Smooth muscle cell (in vitro differentiated cells): Measurements from ENCODE around the gene KLC1. TPM values are rescaled to one million over a fixed set of nuclear protein-coding genes. Genes with fewer than 3 reads are reported as not detected.

ENCODE experiments used
- DNase-seq: peaks from one replicate; lab custom pipeline; 2025; ENCODE audit not compliant: unreplicated experiment; lab: John Stamatoyannopoulos, UW
- H2AFZ ChIP-seq: fragments of 200-600 bp; sonication (generic); 2 replicates; pipeline ENCODE4 v1.6.0; 2016; ENCODE audit warnings: antibody characterized with exemption, low read depth, mild to moderate bottlenecking
- H3F3A ChIP-seq: fragments of 200-600 bp; sonication (generic); 2 replicates; pipeline ENCODE4 v1.6.0; 2017; ENCODE audit warnings: antibody characterized with exemption, low read depth
- H3K27ac ChIP-seq: fragments of 200-600 bp; sonication (generic); 2 replicates; pipeline ENCODE4 v1.5.1; 2016; ENCODE audit warnings: low read depth, mild to moderate bottlenecking
- H3K27me3 ChIP-seq: fragments of 200-600 bp; sonication (generic); 2 replicates; pipeline ENCODE4 v1.6.1; 2016; ENCODE audit warnings: low read depth, mild to moderate bottlenecking
- H3K36me3 ChIP-seq: fragments of 200-600 bp; sonication (generic); 2 replicates; pipeline ENCODE4 v1.5.1; 2016; ENCODE audit warnings: low read depth
- H3K4me1 ChIP-seq: fragments of 200-600 bp; sonication (generic); 2 replicates; pipeline ENCODE4 v1.5.1; 2016; ENCODE audit warnings: low read depth
- H3K4me2 ChIP-seq: fragments of 200-600 bp; sonication (generic); 2 replicates; pipeline ENCODE4 v1.6.0; 2016; ENCODE audit warnings: mild to moderate bottlenecking
- H3K4me3 ChIP-seq: fragments of 200-600 bp; sonication (generic); 2 replicates; pipeline ENCODE4 v1.5.1; 2016; ENCODE audit warnings: mild to moderate bottlenecking
- H3K79me2 ChIP-seq: fragments of 200-600 bp; sonication (generic); 2 replicates; pipeline ENCODE4 v1.6.0; 2016; ENCODE audit warnings: low read depth, mild to moderate bottlenecking
- H3K9ac ChIP-seq: fragments of 200-600 bp; sonication (generic); 2 replicates; pipeline ENCODE4 v1.6.0; 2016; ENCODE audit warnings: low read depth
- H3K9me3 ChIP-seq: fragments of 200-600 bp; sonication (generic); replicated peaks from 2 replicates; pipeline ENCODE4 v1.5.1; 2016; ENCODE audit warnings: low read depth
- H4K20me1 ChIP-seq: fragments of 200-600 bp; sonication (generic); 2 replicates; pipeline ENCODE4 v1.6.0; 2016; ENCODE audit warnings: low read depth
- CTCF ChIP-seq: fragments of 200-600 bp; sonication (generic); IDR thresholded peaks from 2 replicates; pipeline ENCODE4 v1.5.1; 2017; ENCODE audit warnings: borderline replicate concordance, mild to moderate bottlenecking, antibody characterized with exemption; ENCODE audit not compliant: insufficient read depth, poor library complexity, severe bottlenecking
- WGBS: methylation state at CpG from one replicate; pipeline ENCODE4 v1.1.7; 2016; ENCODE audit warnings: low lambda C conversion rate; 5-methylcytosine and 5-hydroxymethylcytosine counted together
- polyA plus RNA-seq: library from polyadenylated mRNA; unstranded; fragments of >200 nt; fragmentation: Nextera tagmentation; extraction: Ambion mirVana; gene quantifications from 2 replicates; pipeline ENCODE4 v1.2.1, GENCODE V29; 2016
- total RNA-seq: library from RNA; depleted of rRNA; stranded (reverse); fragments of >200 nt; gene quantifications from 2 replicates; pipeline ENCODE4 v1.2.3, GENCODE V29; 2014

The KLC1 gene
- total and polyA plus RNA-seq, 2 experiments from 2014 or later = 167 to 224 TPM

GRCh38 chr14:103742499-103743255, 113.7 kb downstream of the KLC1 start:
- Histone ChIP-seq H3K79me2 (no peaks in the 10 kb centered on the region), H3K9me3 (no peaks in the 10 kb centered on the region), H3K4me3 (no peak overlapping the region), H3K27me3 (no peaks in the 10 kb centered on the region), H3F3A (no peaks in the 10 kb centered on the region), H3K36me3 (no peaks in the 10 kb centered on the region), H3K27ac (no peak overlapping the region), H3K4me2 (no peak overlapping the region), H3K4me1 (no peaks in the 10 kb centered on the region), H2AFZ (no peak overlapping the region), H4K20me1 (no peaks in the 10 kb centered on the region), H3K9ac (no peak overlapping the region)
- no peak for DNase-seq
- 95% methylated on average over 14 of the region's 14 CpGs for WGBS
- no peak for TF ChIP-seq CTCF

- H3K9ac ChIP-seq = no peak overlapping the region
- no peak for TF ChIP-seq CTCF
- H3K27ac ChIP-seq = no peak overlapping the region
- H3K9me3 ChIP-seq = no peaks in the 10 kb centered on the region
- no peak overlapping the region for H3K4me2 ChIP-seq
- WGBS = 97% methylated on average over 15 of the region's 15 CpGs
- no peaks in the 10 kb centered on the region for H3K79me2 ChIP-seq
- H3K4me3 ChIP-seq = no peak overlapping the region
- H3K27me3 ChIP-seq = no peaks in the 10 kb centered on the region
- H4K20me1 ChIP-seq = no peaks in the 10 kb centered on the region
- no peaks in the 10 kb centered on the region for H3K4me1 ChIP-seq
- DNase-seq = no peak
- H3F3A ChIP-seq = no peaks in the 10 kb centered on the region
- no peaks in the 10 kb centered on the region for H3K36me3 ChIP-seq
- H2AFZ ChIP-seq = no peak overlapping the region
These were observed 114.7 kb downstream of the KLC1 start for GRCh38 chr14:103743691-103744090.

- Histone ChIP-seq H4K20me1 (no peaks in the 10 kb centered on the region), H3K36me3 (no peaks in the 10 kb centered on the region), H3K9ac (no peak overlapping the region), H3K4me1 (no peaks in the 10 kb centered on the region), H2AFZ (no peak overlapping the region), H3K4me2 (no peak overlapping the region), H3K27me3 (no peaks in the 10 kb centered on the region), H3F3A (no peaks in the 10 kb centered on the region), H3K27ac (no peak overlapping the region), H3K4me3 (no peak overlapping the region), H3K9me3 (no peaks in the 10 kb centered on the region), H3K79me2 (no peaks in the 10 kb centered on the region)
- WGBS = 90% methylated on average over 15 of the region's 15 CpGs
- TF ChIP-seq CTCF = no peak
- no peak for DNase-seq
These were observed 115.8 kb downstream of the KLC1 start for GRCh38 chr14:103744621-103745395.
